Mesenchymal stem cell (in vitro differentiated cells and primary cell): Measurements from ENCODE around the gene PLD1.

ENCODE experiments used
- DNase-seq: peaks from one replicate; pipeline ENCODE4 v3.0.0-alpha.2; 2013
- H2AFZ ChIP-seq: one replicate; pipeline ENCODE4 v1.6.1; 2013; ENCODE audit warnings: low read depth, mild to moderate bottlenecking, control low read depth, inconsistent platforms, low read length, moderate library complexity
- H2AK5ac ChIP-seq: 2 replicates; pipeline ENCODE4 v1.6.1; 2013; ENCODE audit warnings: low read length, moderate library complexity, mild to moderate bottlenecking, inconsistent platforms; ENCODE audit not compliant: severe bottlenecking
- H2BK120ac ChIP-seq: one replicate; pipeline ENCODE4 v1.6.1; 2013; ENCODE audit warnings: low read depth, mild to moderate bottlenecking, inconsistent platforms, low read length, moderate library complexity
- H2BK12ac ChIP-seq, 2 experiments: one replicate each; pipeline ENCODE4 v1.6.1; 2013; ENCODE audit warnings: inconsistent platforms in 2 of 2, low read length in 2 of 2, mild to moderate bottlenecking in 2 of 2, moderate library complexity in 2 of 2, control low read depth in 1 of 2
- H2BK15ac ChIP-seq: one replicate; pipeline ENCODE4 v1.6.1; 2013; ENCODE audit warnings: mild to moderate bottlenecking, low read depth, inconsistent platforms; ENCODE audit not compliant: poor library complexity, severe bottlenecking
- H2BK5ac ChIP-seq: 2 replicates; pipeline ENCODE4 v1.6.1; 2013; ENCODE audit warnings: low read depth, mild to moderate bottlenecking, low read length, control low read depth, inconsistent platforms; ENCODE audit not compliant: poor library complexity, severe bottlenecking
- H3K14ac ChIP-seq, 2 experiments: one replicate each; pipeline ENCODE4 v1.6.1; 2013; ENCODE audit warnings: inconsistent platforms in 2 of 2, low read length in 2 of 2, control low read depth in 1 of 2, mild to moderate bottlenecking in 1 of 2, moderate library complexity in 1 of 2
- H3K18ac ChIP-seq, 2 experiments: one replicate each; pipeline ENCODE4 v1.6.1; 2013; ENCODE audit warnings: inconsistent platforms in 2 of 2, low read length in 2 of 2, control low read depth in 1 of 2, low read depth in 1 of 2, mild to moderate bottlenecking in 1 of 2
- H3K23ac ChIP-seq, 2 experiments: one replicate each; pipeline ENCODE4 v1.6.1; 2013; ENCODE audit warnings: inconsistent platforms in 2 of 2, low read length in 2 of 2, mild to moderate bottlenecking in 2 of 2, moderate library complexity in 2 of 2, control low read depth in 1 of 2
- H3K27ac ChIP-seq: 2 replicates; pipeline ENCODE4 v1.5.1; 2013; ENCODE audit warnings: mild to moderate bottlenecking, moderate library complexity, low read length, control low read depth, inconsistent platforms; ENCODE audit not compliant: poor library complexity, severe bottlenecking
- H3K27me3 ChIP-seq, 2 experiments: 2 replicates each; pipeline versions ENCODE4 v1.6.1 to v1.7.0; 2013; ENCODE audit warnings: low read length in 2 of 2, mild to moderate bottlenecking in 2 of 2, moderate library complexity in 2 of 2, control low read depth in 1 of 2, inconsistent platforms in 1 of 2; ENCODE audit not compliant: control insufficient read depth in 1 of 2, insufficient read depth in 1 of 2
- H3K36me3 ChIP-seq, 2 experiments: 2 replicates each; pipeline versions ENCODE4 v1.6.1 to v1.7.0; 2013; ENCODE audit warnings: low read length in 2 of 2, control low read depth in 1 of 2, inconsistent platforms in 1 of 2, low read depth in 1 of 2, mild to moderate bottlenecking in 1 of 2; ENCODE audit not compliant: insufficient read depth in 2 of 2, control insufficient read depth in 1 of 2
- H3K4ac ChIP-seq, 2 experiments: one replicate each; pipeline ENCODE4 v1.6.1; 2013; ENCODE audit warnings: inconsistent platforms in 2 of 2, low read length in 2 of 2, mild to moderate bottlenecking in 2 of 2, moderate library complexity in 2 of 2, control low read depth in 1 of 2, low read depth in 1 of 2
- H3K4me1 ChIP-seq: 2 replicates; pipeline ENCODE4 v1.6.1; 2013; ENCODE audit warnings: low read depth, low read length, control low read depth; ENCODE audit not compliant: control insufficient read depth, insufficient read depth
- H3K4me2 ChIP-seq: 2 replicates; pipeline ENCODE4 v1.6.1; 2013; ENCODE audit warnings: low read length, mild to moderate bottlenecking, inconsistent platforms; ENCODE audit not compliant: poor library complexity, severe bottlenecking
- H3K4me3 ChIP-seq, 2 experiments: 2 replicates each; pipeline versions ENCODE4 v1.5.1 to v1.7.0; 2013; ENCODE audit warnings: low read length in 2 of 2, mild to moderate bottlenecking in 2 of 2, control low read depth in 1 of 2, low read depth in 1 of 2; ENCODE audit not compliant: insufficient read depth in 1 of 2
- H3K79me1 ChIP-seq: replicated peaks from 2 replicates; pipeline ENCODE4 v1.6.1; 2013; ENCODE audit warnings: mild to moderate bottlenecking, control low read depth, low read length, inconsistent platforms; ENCODE audit not compliant: poor library complexity, severe bottlenecking
- H3K9ac ChIP-seq: 2 replicates; pipeline ENCODE4 v1.7.0; 2013; ENCODE audit warnings: mild to moderate bottlenecking, low read length, moderate library complexity
- H3K9me3 ChIP-seq: 2 replicates; pipeline ENCODE4 v1.7.0; 2013; ENCODE audit warnings: mild to moderate bottlenecking, low read length; ENCODE audit not compliant: control insufficient read depth
- H4K8ac ChIP-seq: one replicate; pipeline ENCODE4 v1.6.1; 2013; ENCODE audit warnings: inconsistent platforms, mild to moderate bottlenecking, low read length, moderate library complexity
- H4K91ac ChIP-seq: one replicate; pipeline ENCODE4 v1.6.1; 2013; ENCODE audit warnings: mild to moderate bottlenecking, low read length, inconsistent platforms
- WGBS: methylation state at CpG from one replicate; pipeline ENCODE4 v1.1.7; 2013; ENCODE audit warnings: mixed read lengths; 5-methylcytosine and 5-hydroxymethylcytosine counted together

The PLD1 gene

DNA sequence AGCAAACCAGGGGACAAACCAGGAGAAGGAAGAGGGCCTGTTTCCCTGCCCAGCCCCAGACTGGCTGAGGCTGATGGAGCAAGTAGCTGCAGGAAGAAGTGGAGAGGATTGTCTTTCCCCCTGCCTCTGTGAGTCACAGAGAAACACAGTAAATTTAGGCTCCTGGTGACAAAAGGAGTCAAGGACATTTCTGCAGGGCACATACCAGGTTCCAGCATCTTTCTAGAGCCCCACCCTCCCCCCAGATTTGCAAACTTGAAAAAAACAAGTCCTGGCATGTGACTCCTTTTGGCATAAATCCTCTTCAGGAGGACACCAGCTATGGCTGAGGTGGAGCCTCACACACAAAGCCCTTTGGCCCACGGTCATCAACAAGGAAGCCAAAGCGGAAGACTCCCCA lies 17.8 kb downstream of the PLD1 start:
- H3K14ac ChIP-seq: peak overlapping the region in 1 of 2 experiments; percentile 68
- no peak overlapping the region for H2BK15ac ChIP-seq
- peak overlapping the region; percentile 0 for H2AK5ac ChIP-seq
- no peaks in the 10 kb centered on the region for H3K9me3 ChIP-seq
- H4K91ac ChIP-seq: peak overlapping the region; percentile 75
- WGBS: 89% methylated on average over 2 of the region's 2 CpGs
- H3K23ac ChIP-seq: no peak overlapping the region
- no peak overlapping the region for H2BK5ac ChIP-seq
- peaks cover 7% of the 10 kb centered on the region for H3K4me1 ChIP-seq
- no peaks in the 10 kb centered on the region for H3K27me3 ChIP-seq
- no peaks in the 10 kb centered on the region for H3K36me3 ChIP-seq
- H3K18ac ChIP-seq: peak overlapping the region; percentile 52 to 79
- no peak overlapping the region for H3K4me3 ChIP-seq
- H4K8ac ChIP-seq: peak overlapping the region; percentile 76
- H3K27ac ChIP-seq: no peak overlapping the region
- H3K9ac ChIP-seq: no peak overlapping the region
- no peak overlapping the region for H3K4me2 ChIP-seq
- peaks cover 29% of the 10 kb centered on the region for H3K79me1 ChIP-seq
- no peak for DNase-seq
- H2AFZ ChIP-seq: no peak overlapping the region
- peak overlapping the region; percentile 26 to 83 for H3K4ac ChIP-seq
- H2BK120ac ChIP-seq: no peak overlapping the region
- peak overlapping the region; percentile 61 to 66 for H2BK12ac ChIP-seq

DNA sequence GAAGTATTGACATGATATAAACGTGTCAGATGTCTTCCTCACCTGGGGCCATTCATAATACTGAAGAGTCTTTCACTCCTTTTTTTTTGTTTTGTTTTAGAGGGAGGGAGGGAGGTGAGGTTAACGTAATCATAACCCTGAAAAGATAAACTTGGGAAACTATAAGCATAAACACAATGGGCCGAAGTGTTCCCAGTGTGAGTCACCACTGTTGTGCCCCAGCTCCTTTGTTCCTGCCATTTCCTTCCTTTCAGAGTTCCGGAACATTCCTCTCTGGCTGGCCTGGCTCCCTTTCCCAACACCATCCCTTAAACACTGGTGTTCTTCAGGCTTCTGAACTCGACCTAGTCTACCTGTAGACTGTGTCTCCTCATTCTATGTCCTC lies 18.6 kb downstream of the PLD1 start:
- peak overlapping the region; percentile 52 to 79 for H3K18ac ChIP-seq

DNA sequence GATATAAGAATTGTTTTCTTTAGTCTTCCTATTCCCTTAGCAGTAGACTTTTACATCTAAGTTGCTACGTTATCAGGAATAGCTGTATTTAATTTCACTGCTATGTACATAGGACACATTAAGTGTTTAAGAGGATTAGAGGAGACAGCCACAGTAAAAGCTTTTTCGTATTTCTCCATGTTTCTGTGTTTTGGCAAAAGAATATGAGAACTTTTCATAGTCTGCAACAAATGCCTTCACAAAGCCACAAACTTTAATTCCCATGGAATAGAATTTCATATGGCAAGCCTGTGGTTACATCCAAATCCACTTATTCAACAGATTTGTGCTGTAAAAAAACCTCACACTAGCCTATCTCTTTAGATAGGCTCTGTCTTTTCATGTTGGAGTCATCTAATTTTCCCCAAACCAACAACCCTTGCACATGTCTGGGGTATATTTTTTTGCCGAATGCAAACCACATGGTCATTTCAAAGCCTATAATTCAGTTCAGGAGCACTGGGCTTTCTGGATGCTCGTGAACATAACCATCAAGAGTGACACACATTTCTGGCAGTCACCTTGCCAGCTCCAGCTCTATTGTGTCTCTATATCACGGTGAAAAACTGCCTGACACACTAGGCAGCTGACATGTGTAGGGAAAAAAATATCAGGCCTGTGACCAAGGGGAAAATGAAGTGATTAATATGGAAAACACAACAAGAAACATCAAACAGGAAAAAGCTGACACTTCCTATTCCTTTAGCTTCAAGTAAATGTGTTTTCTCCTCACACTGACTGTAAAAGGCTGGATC lies 19.2 kb downstream of the PLD1 start:
- peak overlapping the region; percentile 67 to 92 for H3K4ac ChIP-seq
- H2BK15ac ChIP-seq: no peak overlapping the region
- H2BK5ac ChIP-seq: no peak overlapping the region
- H2AK5ac ChIP-seq: peak overlapping the region; percentile 70
- H3K23ac ChIP-seq: no peak overlapping the region
- no peak for DNase-seq
- no peak overlapping the region for H3K14ac ChIP-seq
- no peaks in the 10 kb centered on the region for H3K36me3 ChIP-seq
- H3K9me3 ChIP-seq: no peaks in the 10 kb centered on the region
- peaks cover 7% of the 10 kb centered on the region for H3K4me1 ChIP-seq
- no peaks in the 10 kb centered on the region for H3K27me3 ChIP-seq
- WGBS: 60% methylated on average over 3 of the region's 5 CpGs
- H3K18ac ChIP-seq: peak overlapping the region; percentile 8 to 34
- H2BK12ac ChIP-seq: peak overlapping the region in 1 of 2 experiments; percentile 47
- H4K8ac ChIP-seq: no peak overlapping the region
- H3K27ac ChIP-seq: no peak overlapping the region
- H2AFZ ChIP-seq: no peak overlapping the region
- H3K4me2 ChIP-seq: no peak overlapping the region
- H2BK120ac ChIP-seq: no peak overlapping the region
- H3K79me1 ChIP-seq: peaks cover 27% of the 10 kb centered on the region
- H3K4me3 ChIP-seq: no peak overlapping the region
- no peak overlapping the region for H4K91ac ChIP-seq
- H3K9ac ChIP-seq: no peak overlapping the region

More for the DNA sequence above, 18.6 kb downstream of the PLD1 start:
- H3K4me2 ChIP-seq: no peak overlapping the region
- no peaks in the 10 kb centered on the region for H3K9me3 ChIP-seq
- H3K36me3 ChIP-seq: no peaks in the 10 kb centered on the region
- H3K23ac ChIP-seq: no peak overlapping the region
- H3K9ac ChIP-seq: no peak overlapping the region
- H3K27ac ChIP-seq: no peak overlapping the region
- DNase-seq: peak; percentile 75
- H2BK15ac ChIP-seq: peak overlapping the region; percentile 4
- 10% methylated on average over 4 of the region's 5 CpGs for WGBS
- no peak overlapping the region for H2BK12ac ChIP-seq
- peak overlapping the region; percentile 79 for H4K8ac ChIP-seq
- H3K79me1 ChIP-seq: peaks cover 27% of the 10 kb centered on the region
- H2AK5ac ChIP-seq: no peak overlapping the region
- no peaks in the 10 kb centered on the region for H3K27me3 ChIP-seq
- H2BK5ac ChIP-seq: no peak overlapping the region
- peak overlapping the region; percentile 49 for H4K91ac ChIP-seq
- H3K4me1 ChIP-seq: peaks cover 7% of the 10 kb centered on the region
- H3K4ac ChIP-seq: peak overlapping the region in 1 of 2 experiments; percentile 83
- H2BK120ac ChIP-seq: no peak overlapping the region
- H2AFZ ChIP-seq: no peak overlapping the region
- no peak overlapping the region for H3K14ac ChIP-seq
- no peak overlapping the region for H3K4me3 ChIP-seq

DNA sequence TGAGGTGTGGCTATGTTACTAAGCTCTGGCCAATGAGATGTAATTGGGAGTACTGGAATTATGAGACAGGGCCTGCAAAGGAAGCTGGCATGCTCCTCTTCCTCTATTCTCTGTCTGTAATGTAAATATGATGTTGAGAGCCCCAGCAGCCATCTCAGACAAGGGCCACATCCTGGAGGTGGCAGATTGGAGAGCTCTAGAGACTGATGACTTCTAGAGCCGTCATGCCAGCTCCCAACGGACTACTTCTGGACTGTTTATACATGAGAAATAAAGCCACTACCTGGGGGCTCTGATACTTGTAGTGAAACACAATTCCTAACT lies 19.7 kb downstream of the PLD1 start:
- Histone ChIP-seq H3K79me1 (peaks cover 31% of the 10 kb centered on the region), H3K27me3 (no peaks in the 10 kb centered on the region), H2BK120ac (no peak overlapping the region), H3K18ac (no peak overlapping the region), H4K8ac (no peak overlapping the region), H3K36me3 (no peaks in the 10 kb centered on the region), H3K27ac (no peak overlapping the region), H3K14ac (no peak overlapping the region), H2AK5ac (peak overlapping the region; percentile 9), H2BK15ac (no peak overlapping the region), H3K4me2 (no peak overlapping the region), H3K9ac (no peak overlapping the region), H2BK5ac (no peak overlapping the region), H2AFZ (no peak overlapping the region), H2BK12ac (no peak overlapping the region), H3K9me3 (no peaks in the 10 kb centered on the region), H3K4me3 (no peak overlapping the region), H4K91ac (no peak overlapping the region), H3K23ac (no peak overlapping the region), H3K4ac (no peak overlapping the region), H3K4me1 (peaks cover 7% of the 10 kb centered on the region)
- DNase-seq: no peak
- 80% methylated on average over 1 of the region's 2 CpGs for WGBS
